ENCODE data around the gene IFNAR1.

- TF ChIP-seq MAX (IDR thresholded peaks at IDR 0.05; ENCODE audit: insufficient read depth, insufficient read length) (no peak), POLR2AphosphoS5 (IDR thresholded peaks at IDR 0.05; ENCODE audit: insufficient read depth, low read depth, low read length) (no peak)
Measured at GRCh38 chr21:33313183-33313582, 11.6 kb upstream of the IFNAR1 start.
